ENCODE measurements around the gene KLHDC3. TPM values are rescaled to one million over a fixed set of nuclear protein-coding genes. Genes with fewer than 3 reads are reported as not detected.

KLHDC3 gene
- polyA plus RNA-seq, 3 donors = 51.9 to 141 (median 106) TPM

DNA sequence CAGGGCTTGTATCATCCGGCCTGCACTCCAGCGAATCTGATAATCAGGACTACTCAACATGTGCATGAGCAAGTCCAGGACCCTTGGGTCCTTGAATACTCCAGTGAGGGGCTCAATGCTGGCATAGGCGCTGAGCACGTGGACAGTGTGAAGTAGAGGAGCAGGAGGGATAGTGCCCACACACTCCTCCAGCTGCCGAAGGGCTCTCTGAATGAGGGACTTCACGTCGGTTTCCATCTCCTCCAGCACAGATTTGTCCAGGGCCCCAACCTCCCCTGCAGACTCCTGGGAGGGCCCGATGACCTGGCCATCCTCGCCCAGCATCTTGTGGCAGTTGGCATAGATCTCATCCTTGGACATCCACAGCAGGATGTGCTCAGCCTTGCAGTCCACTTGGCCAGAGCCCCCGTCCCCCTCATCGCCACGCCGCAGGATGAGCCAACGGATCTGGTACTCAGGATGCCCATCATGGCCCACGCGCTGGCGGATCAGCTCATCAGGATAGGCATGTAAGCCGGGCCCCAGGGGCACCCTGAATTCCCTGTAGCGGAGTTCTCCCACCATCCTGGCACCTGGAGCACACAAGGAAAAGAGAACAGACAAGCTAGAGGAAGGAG lies 38.3 kb downstream of the KLHDC3 start:
- Histone ChIP-seq H3K9me3 (replicated peaks in 1 of 2; ENCODE audit: control insufficient read depth in 1 of 2, insufficient read depth in 1 of 2, low read length in 2 of 2) (no peaks in the 10 kb centered on the region), H3K27me3 (ENCODE audit: control insufficient read depth in 2 of 2, insufficient read depth in 2 of 2, low read length in 2 of 2) (no peaks in the 10 kb centered on the region), H3K79me2 (ENCODE audit: insufficient read depth, low read length) (peaks cover 2% of the 10 kb centered on the region), H4K20me1 (ENCODE audit: insufficient read depth, low read length) (no peaks in the 10 kb centered on the region), H3K4me1 (ENCODE audit: control insufficient read depth in 1 of 2, insufficient read depth in 2 of 2, low read length in 2 of 2) (peaks cover 11 to 20% of the 10 kb centered on the region in 2 donors), H3K4me2 (replicated peaks; ENCODE audit: extremely low read depth, low read length, poor library complexity, severe bottlenecking) (peak overlapping the region; percentile 98), H3K9ac (ENCODE audit: insufficient read depth, low read length, poor library complexity, severe bottlenecking) (no peak overlapping the region), H3K36me3 (replicated peaks in 1 of 2; ENCODE audit: control insufficient read depth in 1 of 2, insufficient read depth in 2 of 2, low read length in 2 of 2) (peaks cover 20 to 44% of the 10 kb centered on the region in 2 donors), H3K27ac (ENCODE audit: low read depth in 1 of 2, low read length in 2 of 2) (peak overlapping the region in 1 of 2 donors; percentile 86), H3K4me3 (replicated peaks in 1 of 3; ENCODE audit: low read depth in 2 of 3, low read length in 3 of 3) (peak overlapping the region in 1 of 3 experiments; percentile 91), H2AFZ (ENCODE audit: insufficient read depth, low read depth, low read length, poor library complexity, severe bottlenecking) (peak overlapping the region; percentile 98)
- peaks cover 42 to 58% of the 10 kb centered on the region in 2 donors for H3K36me3 Mint-ChIP-seq
- TF ChIP-seq, protein P1, sequence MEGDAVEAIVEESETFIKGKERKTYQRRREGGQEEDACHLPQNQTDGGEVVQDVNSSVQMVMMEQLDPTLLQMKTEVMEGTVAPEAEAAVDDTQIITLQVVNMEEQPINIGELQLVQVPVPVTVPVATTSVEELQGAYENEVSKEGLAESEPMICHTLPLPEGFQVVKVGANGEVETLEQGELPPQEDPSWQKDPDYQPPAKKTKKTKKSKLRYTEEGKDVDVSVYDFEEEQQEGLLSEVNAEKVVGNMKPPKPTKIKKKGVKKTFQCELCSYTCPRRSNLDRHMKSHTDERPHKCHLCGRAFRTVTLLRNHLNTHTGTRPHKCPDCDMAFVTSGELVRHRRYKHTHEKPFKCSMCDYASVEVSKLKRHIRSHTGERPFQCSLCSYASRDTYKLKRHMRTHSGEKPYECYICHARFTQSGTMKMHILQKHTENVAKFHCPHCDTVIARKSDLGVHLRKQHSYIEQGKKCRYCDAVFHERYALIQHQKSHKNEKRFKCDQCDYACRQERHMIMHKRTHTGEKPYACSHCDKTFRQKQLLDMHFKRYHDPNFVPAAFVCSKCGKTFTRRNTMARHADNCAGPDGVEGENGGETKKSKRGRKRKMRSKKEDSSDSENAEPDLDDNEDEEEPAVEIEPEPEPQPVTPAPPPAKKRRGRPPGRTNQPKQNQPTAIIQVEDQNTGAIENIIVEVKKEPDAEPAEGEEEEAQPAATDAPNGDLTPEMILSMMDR (IDR thresholded peaks at IDR 0.05) = no peak
- no peak for DNase-seq
- peaks cover 27% of the 10 kb centered on the region for H3K4me1 Mint-ChIP-seq
- peaks cover 0 to 2% (median 2%) of the 10 kb centered on the region in 3 donors for H3K27me3 Mint-ChIP-seq (ENCODE audit: low read depth in 3 of 3)
- 96% methylated on average over 19 of the region's 19 CpGs for WGBS (ENCODE audit: insufficient coverage)
- H3K27ac Mint-ChIP-seq = peak overlapping the region in 4 of 7 donors; percentile 4 to 94 (median 90)
- H3K9me3 Mint-ChIP-seq = no peaks in the 10 kb centered on the region
- intact Hi-C loops (cut with micrococcal nuclease) = loop anchor here in 1 of 2 donors (10.0 kb wide), 1 partner anchor 122 kb away; the partner anchor contains the start of gene SRF
- peak overlapping the region; percentile 89 to 97 for H3K4me3 Mint-ChIP-seq

DNA sequence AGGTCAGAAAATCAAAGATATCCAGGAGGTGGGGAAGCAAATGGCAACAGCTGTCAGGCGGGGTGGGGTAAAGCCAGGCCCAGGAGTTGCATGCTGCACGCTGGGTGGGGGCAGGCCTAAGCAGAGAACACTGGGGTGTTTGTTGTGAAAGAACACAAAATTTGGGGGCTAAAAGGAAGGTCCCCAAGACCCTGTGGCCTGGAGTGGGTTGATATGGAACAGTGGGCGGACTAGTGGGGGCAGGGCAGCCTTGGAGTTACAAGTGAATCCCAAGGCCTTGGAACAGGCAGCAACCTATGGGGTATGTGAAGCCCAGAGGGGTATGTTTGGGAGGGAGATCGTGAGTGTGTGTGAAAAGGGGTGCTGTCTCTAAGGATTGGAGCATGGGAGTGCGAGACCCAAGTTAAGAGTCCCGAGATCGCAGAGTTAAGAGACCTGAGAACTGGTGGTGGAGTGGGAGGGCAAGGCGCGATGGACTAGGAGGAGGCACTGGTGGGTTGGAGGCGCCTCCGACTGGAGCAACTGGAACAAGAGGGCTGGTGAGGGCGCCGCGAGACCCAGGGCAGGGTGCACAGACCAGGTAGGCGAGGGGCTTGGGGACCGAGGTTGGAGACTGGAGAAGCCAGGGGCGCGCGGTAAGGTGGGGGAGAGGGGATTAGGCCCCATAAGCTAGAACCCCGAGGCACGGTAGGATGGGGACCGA lies 38.9 kb downstream of the KLHDC3 start:
- TF ChIP-seq, protein P1 (IDR thresholded peaks at IDR 0.05) = no peak

More for the DNA sequence above, 38.9 kb downstream of the KLHDC3 start:
- H3K4me1 Mint-ChIP-seq = peaks cover 28% of the 10 kb centered on the region
- peak overlapping the region; percentile 98 for H2AFZ ChIP-seq (ENCODE audit: insufficient read depth, low read depth, low read length, poor library complexity, severe bottlenecking)
- no peak for DNase-seq
- peaks cover 7% of the 10 kb centered on the region for H3K79me2 ChIP-seq (ENCODE audit: insufficient read depth, low read length)
- peaks cover 43 to 54% of the 10 kb centered on the region in 2 donors for H3K36me3 Mint-ChIP-seq
- no peaks in the 10 kb centered on the region for H3K27me3 ChIP-seq (ENCODE audit: control insufficient read depth in 2 of 2, insufficient read depth in 2 of 2, low read length in 2 of 2)
- WGBS (ENCODE audit: insufficient coverage) = 11% methylated on average over 22 of the region's 22 CpGs
- H3K4me3 ChIP-seq (replicated peaks in 1 of 3; ENCODE audit: low read depth in 2 of 3, low read length in 3 of 3) = peak overlapping the region; percentile 66 to 91 (median 85)
- no peaks in the 10 kb centered on the region for H4K20me1 ChIP-seq (ENCODE audit: insufficient read depth, low read length)
- H3K9me3 Mint-ChIP-seq = no peaks in the 10 kb centered on the region
- peak overlapping the region; percentile 83 to 94 (median 92) for H3K27ac Mint-ChIP-seq
- H3K4me3 Mint-ChIP-seq = peak overlapping the region; percentile 89 to 97
- peak overlapping the region; percentile 98 for H3K4me2 ChIP-seq (replicated peaks; ENCODE audit: extremely low read depth, low read length, poor library complexity, severe bottlenecking)
- H3K9ac ChIP-seq (ENCODE audit: insufficient read depth, low read length, poor library complexity, severe bottlenecking) = peak overlapping the region; percentile 80
- intact Hi-C loops (cut with micrococcal nuclease) = loop anchor here in 1 of 2 donors (10.0 kb wide), 1 partner anchor 122 kb away; the partner anchor contains the start of gene SRF
- H3K27ac ChIP-seq (ENCODE audit: low read depth in 1 of 2, low read length in 2 of 2) = peak overlapping the region; percentile 44 to 86
- H3K27me3 Mint-ChIP-seq (ENCODE audit: low read depth in 3 of 3) = peaks cover 0 to 2% (median 2%) of the 10 kb centered on the region in 3 donors
- peaks cover 16 to 44% of the 10 kb centered on the region in 2 donors for H3K36me3 ChIP-seq (replicated peaks in 1 of 2; ENCODE audit: control insufficient read depth in 1 of 2, insufficient read depth in 2 of 2, low read length in 2 of 2)
- H3K9me3 ChIP-seq (replicated peaks in 1 of 2; ENCODE audit: control insufficient read depth in 1 of 2, insufficient read depth in 1 of 2, low read length in 2 of 2) = no peaks in the 10 kb centered on the region
- H3K4me1 ChIP-seq (ENCODE audit: control insufficient read depth in 1 of 2, insufficient read depth in 2 of 2, low read length in 2 of 2) = peaks cover 11 to 22% of the 10 kb centered on the region in 2 donors

Measured in CD14-positive monocyte (primary cell).